H9 (cell line): Measurements from ENCODE around the gene OTUB2. TPM values are rescaled to one million over a fixed set of nuclear protein-coding genes. Genes with fewer than 3 reads are reported as not detected.

Experiments
- DNase-seq: peaks from one replicate; pipeline ENCODE4 v3.0.0-alpha.2; 2017
- H2AFZ ChIP-seq: one replicate; pipeline ENCODE4 v1.6.1; 2013; ENCODE audit warnings: mild to moderate bottlenecking, low read length, control low read depth, moderate library complexity
- H2AK5ac ChIP-seq: 2 replicates; pipeline ENCODE4 v1.6.1; 2013; ENCODE audit warnings: low read length, control low read depth, mixed read lengths; ENCODE audit not compliant: insufficient read length
- H2BK120ac ChIP-seq: one replicate; pipeline ENCODE4 v1.6.1; 2013; ENCODE audit warnings: low read depth, mild to moderate bottlenecking, low read length, control low read depth, inconsistent platforms; ENCODE audit not compliant: poor library complexity, severe bottlenecking
- H2BK12ac ChIP-seq: 2 replicates; pipeline ENCODE4 v1.6.1; 2013; ENCODE audit warnings: low read length, control low read depth, mixed read lengths, low read depth; ENCODE audit not compliant: insufficient read length
- H2BK15ac ChIP-seq: 2 replicates; pipeline ENCODE4 v1.6.1; 2013; ENCODE audit warnings: low read depth, low read length, control low read depth
- H2BK20ac ChIP-seq: one replicate; pipeline ENCODE4 v1.6.1; 2013; ENCODE audit warnings: low read depth, mild to moderate bottlenecking, low read length, control low read depth, inconsistent platforms; ENCODE audit not compliant: poor library complexity, severe bottlenecking
- H2BK5ac ChIP-seq: 2 replicates; pipeline ENCODE4 v1.6.1; 2013; ENCODE audit warnings: low read length, control low read depth, mixed read lengths; ENCODE audit not compliant: insufficient read length
- H3K14ac ChIP-seq: 2 replicates; pipeline ENCODE4 v1.6.1; 2013; ENCODE audit warnings: low read length, control low read depth; ENCODE audit not compliant: insufficient read depth
- H3K18ac ChIP-seq: 2 replicates; pipeline ENCODE4 v1.6.1; 2013; ENCODE audit warnings: low read depth, mild to moderate bottlenecking, mixed read lengths, low read length, control low read depth; ENCODE audit not compliant: insufficient read length
- H3K23ac ChIP-seq: 2 replicates; pipeline ENCODE4 v1.6.1; 2013; ENCODE audit warnings: low read length, control low read depth, mixed read lengths, low read depth; ENCODE audit not compliant: insufficient read length
- H3K23me2 ChIP-seq: 2 replicates; pipeline ENCODE4 v1.6.1; 2013; ENCODE audit warnings: low read depth, mild to moderate bottlenecking, mixed read lengths, low read length, control low read depth; ENCODE audit not compliant: insufficient read length, poor library complexity, severe bottlenecking
- H3K27ac ChIP-seq: 2 replicates; pipeline ENCODE4 v1.5.1; 2013; ENCODE audit warnings: low read length, control low read depth, mixed read lengths, low read depth; ENCODE audit not compliant: insufficient read length
- H3K27me3 ChIP-seq: 2 replicates; pipeline ENCODE4 v1.6.1; 2013; ENCODE audit warnings: low read length, control low read depth, inconsistent platforms; ENCODE audit not compliant: insufficient read depth
- H3K4ac ChIP-seq: 2 replicates; pipeline ENCODE4 v1.6.1; 2013; ENCODE audit warnings: low read depth, mild to moderate bottlenecking, control low read depth, inconsistent platforms, low read length, moderate library complexity
- H3K4me1 ChIP-seq: 2 replicates; pipeline ENCODE4 v1.6.1; 2013; ENCODE audit warnings: low read length, control low read depth, inconsistent platforms; ENCODE audit not compliant: insufficient read depth
- H3K4me2 ChIP-seq: 2 replicates; pipeline ENCODE4 v1.6.1; 2013; ENCODE audit warnings: low read length, control low read depth, mixed read lengths; ENCODE audit not compliant: insufficient read length, insufficient read depth
- H3K56ac ChIP-seq: 2 replicates; pipeline ENCODE4 v1.6.1; 2013; ENCODE audit warnings: low read depth, mild to moderate bottlenecking, mixed read lengths, low read length, control low read depth; ENCODE audit not compliant: insufficient read length
- H3K79me1 ChIP-seq: 2 replicates; pipeline ENCODE4 v1.6.1; 2013; ENCODE audit warnings: low read depth, mild to moderate bottlenecking, moderate library complexity, low read length, control low read depth, inconsistent platforms; ENCODE audit not compliant: insufficient read depth, poor library complexity, severe bottlenecking
- H3K79me2 ChIP-seq: 2 replicates; pipeline ENCODE4 v1.6.1; 2013; ENCODE audit warnings: low read length, control low read depth, inconsistent platforms; ENCODE audit not compliant: insufficient read depth
- H3K9ac ChIP-seq: 2 replicates; pipeline ENCODE4 v1.6.1; 2013; ENCODE audit warnings: low read length, control low read depth, mixed read lengths; ENCODE audit not compliant: insufficient read length; ENCODE audit errors: extremely low read depth
- H3K9me3 ChIP-seq: one replicate; pipeline ENCODE4 v1.6.1; 2013; ENCODE audit warnings: low read depth, low read length, inconsistent platforms; ENCODE audit not compliant: control insufficient read depth
- H3T11ph ChIP-seq: one replicate; pipeline ENCODE4 v1.6.1; 2013; ENCODE audit warnings: mild to moderate bottlenecking, low read length, control low read depth, inconsistent platforms
- H4K20me1 ChIP-seq: one replicate; pipeline ENCODE4 v1.6.1; 2013; ENCODE audit not compliant: control insufficient read depth, insufficient read length, insufficient read depth
- H4K5ac ChIP-seq: 2 replicates; pipeline ENCODE4 v1.6.1; 2013; ENCODE audit warnings: low read depth, mild to moderate bottlenecking, mixed read lengths, low read length, control low read depth; ENCODE audit not compliant: insufficient read length
- H4K8ac ChIP-seq: replicated peaks from 2 replicates; pipeline ENCODE4 v1.6.1; 2013; ENCODE audit warnings: low read length, control low read depth, mixed read lengths, low read depth; ENCODE audit not compliant: insufficient read length
- H4K91ac ChIP-seq: 2 replicates; pipeline ENCODE4 v1.6.1; 2013; ENCODE audit warnings: low read depth, mild to moderate bottlenecking, moderate library complexity, mixed read lengths, low read length, control low read depth; ENCODE audit not compliant: insufficient read length
- H3K27ac Mint-ChIP-seq, 3 experiments: 2 replicates in 2 of 3; 3 replicates in 1 of 3; pipeline ENCODE4 v1.8.0; 2020 to 2021; ENCODE audit warnings: mixed read lengths in 3 of 3, mild to moderate bottlenecking in 1 of 3, moderate library complexity in 1 of 3
- H3K27me3 Mint-ChIP-seq: 2 replicates; pipeline ENCODE4 v1.8.0; 2021; ENCODE audit warnings: low read depth, mild to moderate bottlenecking, moderate library complexity, mixed read lengths
- H3K36me3 Mint-ChIP-seq, 3 experiments: 2 replicates in 2 of 3; 3 replicates in 1 of 3; pipeline ENCODE4 v1.8.0; 2020 to 2021; ENCODE audit warnings: low read depth in 3 of 3, mixed read lengths in 3 of 3; ENCODE audit not compliant: insufficient read depth in 1 of 3
- H3K4me1 Mint-ChIP-seq, 2 experiments: 2 replicates each; pipeline ENCODE4 v1.8.0; 2020; ENCODE audit warnings: mixed read lengths in 2 of 2
- H3K4me3 Mint-ChIP-seq, 2 experiments: 2 replicates in 1 of 2; 3 replicates in 1 of 2; pipeline ENCODE4 v1.8.0; 2020 to 2021; ENCODE audit warnings: mild to moderate bottlenecking in 2 of 2, mixed read lengths in 2 of 2, moderate library complexity in 1 of 2
- H3K9me3 Mint-ChIP-seq, 2 experiments: 2 replicates in 1 of 2; 3 replicates in 1 of 2; pipeline ENCODE4 v1.8.0; 2020; ENCODE audit warnings: mild to moderate bottlenecking in 2 of 2, mixed read lengths in 2 of 2, moderate library complexity in 1 of 2
- WGBS: extraction: QIAGEN DNeasy Blood & Tissue Kit; methylation state at CpG from one replicate; pipeline ENCODE4 v1.1.7; 2013; ENCODE audit warnings: missing lambda C conversion rate, low lambda C conversion rate, mixed read lengths; ENCODE audit not compliant: insufficient read length; ENCODE audit errors: extremely low coverage; 5-methylcytosine and 5-hydroxymethylcytosine counted together
- total RNA-seq: library from RNA; stranded (reverse); gene quantifications from 2 replicates; pipeline ENCODE4 v1.2.1, GENCODE V29; 2021
- TF ChIP-seq, protein P1 (sequence below): fragments of 200-600 bp; sonication (generic); conservative IDR thresholded peaks from 3 replicates; pipeline ENCODE4 v1.8.0; 2021; ENCODE audit warnings: antibody characterized with exemption, mild to moderate bottlenecking

The OTUB2 gene
- total RNA-seq, 1 experiment from 2014 or later, result 3.6 TPM

DNA sequence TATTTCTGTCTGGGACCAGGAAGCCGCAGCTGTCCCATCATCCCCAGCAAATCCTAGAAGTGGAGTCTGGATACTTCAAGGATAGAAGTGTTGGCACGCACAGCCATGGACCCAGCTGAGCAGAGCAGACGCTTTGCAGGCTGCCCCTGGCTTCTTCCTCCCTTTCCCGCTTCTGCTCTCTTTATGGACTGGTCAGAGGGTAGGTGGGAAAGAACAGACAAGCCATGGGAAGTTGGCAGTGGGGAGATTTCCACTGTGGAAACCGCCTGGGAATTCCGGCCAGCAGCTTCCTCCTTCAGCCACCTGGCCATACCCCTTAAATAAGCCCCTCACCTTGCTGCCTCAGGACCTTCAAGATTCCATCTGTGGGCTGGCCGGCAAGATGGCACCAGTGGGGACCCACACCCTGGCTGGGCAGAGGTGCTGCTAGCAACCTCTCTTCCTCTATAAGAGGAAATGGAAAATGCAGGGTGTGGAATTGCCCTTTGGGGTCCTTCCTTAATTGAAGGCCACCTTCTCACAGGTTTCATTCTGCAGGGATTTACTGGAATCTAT is 20.6 kb downstream of the OTUB2 start:
- H3K9ac ChIP-seq, result no peak overlapping the region
- H3K23me2 ChIP-seq, result no peaks in the 10 kb centered on the region
- no peak overlapping the region for H4K5ac ChIP-seq
- no peak overlapping the region for H3K4ac ChIP-seq
- H3K4me2 ChIP-seq, result no peak overlapping the region
- no peaks in the 10 kb centered on the region for H3K4me1 ChIP-seq
- no peak overlapping the region for H4K91ac ChIP-seq
- no peak overlapping the region for H3K18ac ChIP-seq
- Mint-ChIP-seq H3K4me1 (peaks cover 4 to 5% of the 10 kb centered on the region in 2 experiments; a peak in 3 of 4 replicates), H3K36me3 (peaks cover 13 to 66% (median 51%) of the 10 kb centered on the region in 3 experiments; a peak in 6 of 7 replicates), H3K27me3 (no peaks in the 10 kb centered on the region), H3K27ac (no peak overlapping the region), H3K4me3 (no peak overlapping the region), H3K9me3 (no peaks in the 10 kb centered on the region)
- H2BK12ac ChIP-seq, result no peak overlapping the region
- no peak overlapping the region for H2BK20ac ChIP-seq
- no peak overlapping the region for H3K14ac ChIP-seq
- H3K79me2 ChIP-seq, result no peaks in the 10 kb centered on the region
- TF ChIP-seq, protein P1, sequence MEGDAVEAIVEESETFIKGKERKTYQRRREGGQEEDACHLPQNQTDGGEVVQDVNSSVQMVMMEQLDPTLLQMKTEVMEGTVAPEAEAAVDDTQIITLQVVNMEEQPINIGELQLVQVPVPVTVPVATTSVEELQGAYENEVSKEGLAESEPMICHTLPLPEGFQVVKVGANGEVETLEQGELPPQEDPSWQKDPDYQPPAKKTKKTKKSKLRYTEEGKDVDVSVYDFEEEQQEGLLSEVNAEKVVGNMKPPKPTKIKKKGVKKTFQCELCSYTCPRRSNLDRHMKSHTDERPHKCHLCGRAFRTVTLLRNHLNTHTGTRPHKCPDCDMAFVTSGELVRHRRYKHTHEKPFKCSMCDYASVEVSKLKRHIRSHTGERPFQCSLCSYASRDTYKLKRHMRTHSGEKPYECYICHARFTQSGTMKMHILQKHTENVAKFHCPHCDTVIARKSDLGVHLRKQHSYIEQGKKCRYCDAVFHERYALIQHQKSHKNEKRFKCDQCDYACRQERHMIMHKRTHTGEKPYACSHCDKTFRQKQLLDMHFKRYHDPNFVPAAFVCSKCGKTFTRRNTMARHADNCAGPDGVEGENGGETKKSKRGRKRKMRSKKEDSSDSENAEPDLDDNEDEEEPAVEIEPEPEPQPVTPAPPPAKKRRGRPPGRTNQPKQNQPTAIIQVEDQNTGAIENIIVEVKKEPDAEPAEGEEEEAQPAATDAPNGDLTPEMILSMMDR, result no peak
- no peaks in the 10 kb centered on the region for H3K27me3 ChIP-seq
- no peaks in the 10 kb centered on the region for H4K20me1 ChIP-seq
- no peaks in the 10 kb centered on the region for H3K9me3 ChIP-seq
- H2AFZ ChIP-seq, result no peak overlapping the region
- H3K79me1 ChIP-seq, result no peaks in the 10 kb centered on the region
- no peak overlapping the region for H2BK5ac ChIP-seq
- H2AK5ac ChIP-seq, result no peak overlapping the region
- no peak overlapping the region for H3K23ac ChIP-seq
- DNase-seq, result peak; percentile 10
- WGBS, result no CpG with 5 or more reads among the region's 7 CpGs
- no peak overlapping the region for H2BK120ac ChIP-seq
- H2BK15ac ChIP-seq, result no peak overlapping the region
- no peak overlapping the region for H3K27ac ChIP-seq
- no peak overlapping the region for H4K8ac ChIP-seq
- H3T11ph ChIP-seq, result no peak overlapping the region
- no peak overlapping the region for H3K56ac ChIP-seq
